MCF 10A (cell line): ENCODE data around the gene CCDC30. TPM values are rescaled to one million over a fixed set of nuclear protein-coding genes. Genes with fewer than 3 reads are reported as not detected.
"Not testable (repeated sequence)": the region's sequence is repeated elsewhere in the genome, so short reads cannot be mapped to it uniquely, and the experiment has no call there.

ENCODE experiments used
- BruUV-seq: library from RNA; stranded (reverse); fragments of 400-500 nt; replicated peaks from 2 replicates; lab custom pipeline; 2021; lab: Mats Ljungman, UMichigan
- CTCF ChIA-PET: fragments of 300-600 bp; sonication (Branson Sonifier 250); formaldehyde crosslinking; extraction: SDS; loops from one replicate; lab custom pipeline; 2021; ENCODE audit warnings: antibody characterized with exemption, inconsistent platforms; lab: Yijun Ruan, JAX
- POLR2A ChIA-PET: fragments of 300-600, 350-650 bp; sonication (Branson Sonifier 250); formaldehyde crosslinking; extraction: SDS; loops from one replicate; lab custom pipeline; 2020; ENCODE audit warnings: antibody characterized with exemption, inconsistent platforms; lab: Yijun Ruan, JAX
- DNase-seq: peaks from one replicate; pipeline ENCODE4 v3.0.0-alpha.2; 2018; ENCODE audit not compliant: unreplicated experiment
- H3K27ac Mint-ChIP-seq: one replicate; pipeline ENCODE4 v1.8.0; 2022; ENCODE audit warnings: mild to moderate bottlenecking, low read depth, mixed read lengths; ENCODE audit not compliant: unreplicated experiment
- H3K27me3 Mint-ChIP-seq: one replicate; pipeline ENCODE4 v1.8.0; 2022; ENCODE audit warnings: mixed read lengths; ENCODE audit not compliant: insufficient read depth, unreplicated experiment
- H3K36me3 Mint-ChIP-seq: one replicate; pipeline ENCODE4 v1.8.0; 2022; ENCODE audit warnings: mild to moderate bottlenecking, moderate library complexity, mixed read lengths; ENCODE audit not compliant: insufficient read depth, unreplicated experiment
- H3K4me1 Mint-ChIP-seq: one replicate; pipeline ENCODE4 v1.8.0; 2022; ENCODE audit warnings: mixed read lengths; ENCODE audit not compliant: insufficient read depth, unreplicated experiment
- H3K4me3 Mint-ChIP-seq: one replicate; pipeline ENCODE4 v1.8.0; 2022; ENCODE audit warnings: mild to moderate bottlenecking, moderate library complexity, mixed read lengths; ENCODE audit not compliant: unreplicated experiment
- H3K9me3 Mint-ChIP-seq: one replicate; pipeline ENCODE4 v1.8.0; 2022; ENCODE audit warnings: mixed read lengths; ENCODE audit not compliant: unreplicated experiment
- CTCF ChIP-seq: fragments of 200-600 bp; IDR thresholded peaks from one replicate; pipeline ENCODE4 v1.8.0; 2022; ENCODE audit warnings: antibody characterized with exemption, mild to moderate bottlenecking; ENCODE audit not compliant: unreplicated experiment
- intact Hi-C: fragments of 100-400 bp; cut with micrococcal nuclease; formaldehyde crosslinking; loops from 2 replicates; pipeline ENCODE4 v1.14.1; 2022
- total RNA-seq: library from RNA; stranded (reverse); gene quantifications from 2 replicates; pipeline ENCODE4 v1.2.3, GENCODE V29; 2022

CCDC30 gene
- total RNA-seq, 1 experiment from 2014 or later = 2.2 TPM

- H3K36me3 Mint-ChIP-seq = no peaks in the 10 kb centered on the region
- ChIA-PET CTCF (no interaction called here), POLR2A (no interaction called here)
- no peaks in the 10 kb centered on the region for H3K4me1 Mint-ChIP-seq
- H3K9me3 Mint-ChIP-seq = no peaks in the 10 kb centered on the region
- no peaks in the 10 kb centered on the region for H3K27me3 Mint-ChIP-seq
- no peak overlapping the region for H3K4me3 Mint-ChIP-seq
- H3K27ac Mint-ChIP-seq = no peak overlapping the region
- TF ChIP-seq CTCF = no peak
- no TSS peak for BruUV-seq
- DNase-seq = no peak
- intact Hi-C loops = no loop called here
Measured at GRCh38 chr1:42613803-42614131, 150.7 kb downstream of the CCDC30 start.

GRCh38 chr1:42618866-42619265 is 155.8 kb downstream of the CCDC30 start:
- no peak for DNase-seq
- Mint-ChIP-seq H3K4me3 (no peak overlapping the region), H3K27me3 (peaks cover 7% of the 10 kb centered on the region), H3K27ac (no peak overlapping the region), H3K9me3 (no peaks in the 10 kb centered on the region), H3K4me1 (no peaks in the 10 kb centered on the region), H3K36me3 (no peaks in the 10 kb centered on the region)
- ChIA-PET POLR2A (interaction anchor here (0.7 to 0.9 kb wide), 2 partner anchors 40 to 98 kb away, joined by 3 read pairs; partner anchors contain the start of gene PPIH), CTCF (no interaction called here)
- no peak for TF ChIP-seq CTCF
- BruUV-seq = no TSS peak
- intact Hi-C loops = no loop called here

GRCh38 chr1:42620307-42620706 is 157.2 kb downstream of the CCDC30 start:
- no peak overlapping the region for H3K27ac Mint-ChIP-seq
- POLR2A ChIA-PET = no interaction called here
- no peaks in the 10 kb centered on the region for H3K4me1 Mint-ChIP-seq
- intact Hi-C loops = no loop called here
- no peak overlapping the region for H3K4me3 Mint-ChIP-seq
- BruUV-seq = no TSS peak
- TF ChIP-seq CTCF = no peak
- H3K9me3 Mint-ChIP-seq = no peaks in the 10 kb centered on the region
- peaks cover 21% of the 10 kb centered on the region for H3K27me3 Mint-ChIP-seq
- H3K36me3 Mint-ChIP-seq = no peaks in the 10 kb centered on the region
- no peak for DNase-seq
- CTCF ChIA-PET = interaction anchor here (0.6 to 0.8 kb wide), 2 partner anchors 15 to 42 kb away, joined by 3 read pairs; no protein-coding TSS in a partner anchor

GRCh38 chr1:42621180-42621579 is 158.1 kb downstream of the CCDC30 start:
- H3K4me3 Mint-ChIP-seq, H3K36me3 Mint-ChIP-seq, intact Hi-C loops, H3K27ac Mint-ChIP-seq, POLR2A ChIA-PET, BruUV-seq, H3K4me1 Mint-ChIP-seq, H3K9me3 Mint-ChIP-seq, DNase-seq: not testable (repeated sequence)
- CTCF ChIA-PET = interaction anchor here (0.6 kb wide), 1 partner anchor 125 kb away, joined by 3 read pairs; no protein-coding TSS in a partner anchor
- peaks cover 30% of the 10 kb centered on the region for H3K27me3 Mint-ChIP-seq

- intact Hi-C loops, BruUV-seq, CTCF ChIA-PET: not testable (repeated sequence)
Measured at GRCh38 chr1:42627205-42627604, 164.1 kb downstream of the CCDC30 start.

More at GRCh38 chr1:42627205-42627604, 164.1 kb downstream of the CCDC30 start:
- H3K36me3 Mint-ChIP-seq, DNase-seq, POLR2A ChIA-PET, H3K4me1 Mint-ChIP-seq, H3K27ac Mint-ChIP-seq, H3K9me3 Mint-ChIP-seq, H3K4me3 Mint-ChIP-seq: not testable (repeated sequence)
- peaks cover 41% of the 10 kb centered on the region for H3K27me3 Mint-ChIP-seq
